Effector CD8-positive, alpha-beta T cell (primary cell): ENCODE data around the gene PRSS56.

Experiments
- DNase-seq: peaks from one replicate; lab custom pipeline; 2025; lab: John Stamatoyannopoulos, UW

The PRSS56 gene

GRCh38 chr2:232486558-232487384 lies 33.4 kb upstream of the PRSS56 start:
- no peak for DNase-seq

DNA sequence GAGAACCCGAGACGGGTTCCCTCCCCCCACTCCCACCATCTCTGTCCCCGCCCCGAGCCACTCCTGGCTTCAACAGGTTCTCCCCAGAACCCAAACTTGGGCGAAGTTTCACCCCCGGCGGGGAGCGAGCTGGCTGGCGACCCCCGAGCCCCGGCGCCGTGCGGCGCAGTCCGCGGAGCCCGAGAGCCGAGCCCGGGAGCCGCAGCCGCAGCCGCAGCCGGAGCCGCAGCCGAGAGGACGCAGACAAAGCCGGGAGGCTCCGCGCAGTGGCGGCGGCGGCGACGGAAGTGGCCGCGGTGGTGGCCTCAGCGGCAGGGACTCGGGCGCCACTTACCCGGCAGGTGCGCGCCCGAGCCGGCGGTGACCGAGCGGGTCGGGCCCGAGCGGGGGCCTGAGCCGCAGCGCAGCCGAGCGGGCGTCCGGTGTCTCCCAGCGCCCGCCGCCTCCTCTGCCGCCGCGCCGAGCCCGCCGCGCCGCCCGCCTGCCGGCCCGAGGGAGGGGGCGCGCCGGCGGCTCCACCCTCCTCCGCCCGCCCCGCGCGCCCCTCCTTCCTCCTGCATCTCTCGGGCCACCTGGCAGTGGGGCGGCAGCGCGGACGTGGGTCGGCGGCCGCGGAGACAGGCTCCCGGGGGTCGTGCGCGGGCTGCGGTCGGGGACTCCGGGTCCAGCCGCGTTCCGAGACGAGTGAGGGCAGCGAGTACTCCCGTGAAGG lies 32.6 kb upstream of the PRSS56 start, which contains the start of gene ECEL1:
ECEL1 (minus strand) TSS at position 450 of the 712 bp plus-strand sequence. CDS start 1,181 bp downstream, outside the sequence.
- DNase-seq, result no peak

DNA sequence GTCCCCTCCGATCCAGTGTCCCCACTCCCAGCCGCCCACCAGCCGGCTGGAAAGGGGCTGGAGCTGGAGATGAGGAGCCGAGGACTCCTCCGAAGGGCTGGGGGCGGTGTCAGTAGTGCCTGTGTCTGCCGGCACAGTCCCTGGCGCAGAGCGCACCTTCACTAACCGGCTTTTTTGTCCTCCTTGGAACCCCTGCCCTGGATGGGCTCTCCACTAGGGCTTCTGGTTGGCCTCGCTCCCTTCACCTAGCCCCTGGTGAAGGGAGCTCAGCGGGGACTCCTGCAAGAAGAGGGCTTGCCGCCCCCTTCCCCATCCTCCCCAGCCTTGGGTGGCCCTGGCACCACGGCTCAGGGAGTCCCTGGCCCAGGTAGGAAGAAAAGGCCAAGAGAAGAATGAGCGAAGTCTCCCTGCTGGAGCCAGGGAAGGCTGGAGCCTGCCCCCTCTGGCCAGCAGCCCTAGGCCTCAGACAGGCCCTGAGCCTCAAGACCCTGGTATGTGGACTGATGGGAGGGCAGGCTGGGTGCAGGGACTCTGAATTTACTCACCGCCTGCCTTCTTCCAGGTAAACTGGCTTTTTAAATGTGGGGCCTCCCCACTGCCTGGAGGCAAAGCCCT lies 32.0 kb upstream of the PRSS56 start:
- no peak for DNase-seq

DNA sequence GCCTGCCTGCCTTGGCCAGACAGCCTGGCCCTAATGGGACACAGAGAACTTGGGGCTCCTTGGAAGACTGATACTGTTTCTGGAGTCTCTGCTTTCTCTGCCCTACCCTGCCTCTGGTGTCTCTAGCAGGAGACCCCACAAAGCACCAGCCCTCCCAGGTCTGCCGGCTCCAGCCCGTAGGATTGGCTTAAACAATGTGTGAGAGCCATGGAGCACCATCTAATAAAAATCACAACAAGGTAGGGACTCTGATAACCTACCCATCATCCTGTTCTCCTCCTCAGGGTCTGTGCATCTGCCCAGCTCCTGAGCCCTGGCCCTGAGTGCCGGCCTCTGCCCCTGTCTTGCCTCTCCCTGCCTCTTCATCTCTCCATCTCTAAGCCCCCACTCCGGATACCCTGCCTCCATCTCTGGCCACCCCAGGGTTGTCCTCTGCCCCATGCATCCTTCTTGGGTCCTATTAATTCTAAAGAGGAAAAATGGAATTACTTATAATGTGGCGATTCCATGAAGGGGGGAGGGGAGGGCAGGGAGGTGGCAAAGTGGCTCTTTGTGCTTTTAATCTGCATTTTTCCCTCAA lies 31.4 kb upstream of the PRSS56 start:
- no peak for DNase-seq

- DNase-seq, result no peak
These were observed 30.5 kb upstream of the PRSS56 start for GRCh38 chr2:232489516-232490220.

DNA sequence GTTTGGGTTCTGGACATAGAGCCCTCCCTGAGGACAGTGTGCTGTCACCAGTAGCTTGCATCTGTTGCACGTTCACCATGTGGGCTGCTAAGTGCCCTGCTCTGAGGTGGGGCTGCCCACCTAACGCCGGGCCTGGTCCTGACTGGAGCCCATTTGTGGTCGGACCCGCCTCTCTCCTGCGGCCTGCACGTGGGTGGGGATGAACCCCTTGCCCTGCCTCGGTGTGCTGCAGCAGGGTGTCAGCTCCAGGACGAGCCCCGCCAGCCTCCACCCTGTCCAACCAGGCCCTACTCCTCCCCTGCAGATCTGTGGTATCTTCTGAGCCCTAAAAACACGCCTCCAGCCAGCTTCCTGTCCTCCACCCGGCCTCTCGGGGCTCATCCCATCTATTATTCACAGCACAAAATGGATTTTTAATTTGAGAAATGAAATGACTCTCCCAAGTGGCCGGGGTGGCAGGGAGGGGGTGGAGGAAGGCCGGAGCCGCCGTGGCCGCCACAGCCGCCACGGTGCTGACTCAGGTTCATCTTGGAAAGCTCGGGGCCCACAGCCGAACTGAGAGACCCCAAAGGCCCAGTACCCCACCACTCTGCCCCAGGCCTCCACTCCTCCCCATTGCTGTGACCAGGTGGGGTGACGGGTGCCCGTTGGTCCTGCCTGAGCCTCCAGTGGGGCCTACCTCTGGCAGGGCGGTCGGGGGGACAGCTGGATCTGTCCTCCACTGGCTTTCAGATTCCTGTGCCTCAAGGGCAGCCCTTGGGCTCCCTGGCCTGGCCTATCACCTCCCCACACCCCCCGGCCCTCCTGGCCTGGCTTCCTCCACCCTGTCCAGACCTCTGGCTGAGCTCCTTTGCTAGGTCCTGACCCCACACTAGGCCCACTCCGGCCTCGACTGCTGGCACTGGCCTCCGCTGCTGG lies 29.7 kb upstream of the PRSS56 start:
- no peak for DNase-seq

DNA sequence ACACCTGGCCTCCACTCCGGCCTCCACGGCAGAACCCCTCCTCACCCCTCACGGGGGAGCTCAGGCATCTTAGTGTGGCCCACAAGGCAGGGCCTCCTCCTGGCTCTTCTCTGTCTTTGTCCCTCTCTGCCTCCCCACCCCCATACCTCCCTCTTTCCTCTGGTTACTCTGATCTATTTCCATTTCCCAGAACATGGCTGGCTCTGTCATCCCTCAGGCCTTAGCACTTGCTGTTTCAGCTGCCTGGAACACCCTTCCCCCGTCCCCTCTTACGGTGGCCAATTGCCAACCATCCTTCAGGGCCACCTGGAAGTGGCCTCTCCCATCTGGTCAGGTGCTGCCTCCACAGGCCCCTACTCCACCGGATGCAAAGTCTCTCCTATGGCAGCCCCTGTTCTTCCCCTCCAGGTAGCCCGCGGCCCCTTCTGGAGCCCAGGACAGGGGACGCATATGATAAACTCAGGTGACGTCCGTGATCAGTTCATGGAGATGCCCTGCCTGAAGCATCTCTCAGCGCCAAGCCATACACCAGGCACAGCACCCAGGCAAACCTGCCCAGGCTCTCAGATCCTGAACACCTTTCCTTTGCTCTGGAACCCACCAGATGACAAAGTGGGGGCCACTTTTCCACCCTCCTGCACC lies 28.9 kb upstream of the PRSS56 start:
- no peak for DNase-seq

GRCh38 chr2:232492236-232492848 lies 27.8 kb upstream of the PRSS56 start:
- DNase-seq, result no peak

- DNase-seq, result no peak
These were observed 27.1 kb upstream of the PRSS56 start for GRCh38 chr2:232492963-232493700.

DNA sequence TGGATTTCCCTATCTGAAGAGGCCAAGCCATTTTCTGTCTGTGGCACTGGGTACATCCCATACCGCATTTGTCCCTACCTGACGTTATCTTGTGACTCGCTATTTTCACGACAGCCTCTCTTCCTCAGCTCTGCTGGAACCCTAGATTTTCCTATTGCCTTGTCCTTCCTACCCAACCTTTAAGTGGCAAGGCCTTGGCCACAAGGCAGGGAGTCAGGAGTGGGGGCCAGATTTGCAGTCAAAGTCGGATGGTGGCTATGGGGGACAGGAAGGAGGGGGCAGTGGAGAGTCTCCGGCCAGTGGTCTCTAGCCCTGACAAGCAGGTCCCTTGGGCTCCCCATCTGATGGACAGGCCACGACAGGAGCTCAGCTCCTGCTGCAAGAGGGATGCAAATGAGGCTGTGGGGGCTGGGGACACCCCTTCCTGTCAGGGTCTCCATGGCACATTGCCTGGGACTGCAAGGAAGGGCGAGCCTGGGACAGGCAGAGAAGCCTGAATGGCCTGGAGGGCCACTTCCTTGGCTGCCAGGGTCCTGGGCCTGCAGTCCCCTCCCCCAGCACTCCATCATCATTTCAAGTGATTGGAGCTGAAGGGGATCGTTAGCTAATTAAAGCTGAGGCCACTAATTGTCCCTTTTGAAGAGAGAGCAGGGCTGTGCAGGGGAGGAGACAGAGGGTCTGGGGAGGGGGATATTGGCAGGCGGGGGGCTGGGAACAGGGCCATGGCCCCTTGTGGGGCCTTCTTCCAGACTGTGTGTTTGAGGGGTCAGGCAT lies 26.3 kb upstream of the PRSS56 start:
- no peak for DNase-seq

DNA sequence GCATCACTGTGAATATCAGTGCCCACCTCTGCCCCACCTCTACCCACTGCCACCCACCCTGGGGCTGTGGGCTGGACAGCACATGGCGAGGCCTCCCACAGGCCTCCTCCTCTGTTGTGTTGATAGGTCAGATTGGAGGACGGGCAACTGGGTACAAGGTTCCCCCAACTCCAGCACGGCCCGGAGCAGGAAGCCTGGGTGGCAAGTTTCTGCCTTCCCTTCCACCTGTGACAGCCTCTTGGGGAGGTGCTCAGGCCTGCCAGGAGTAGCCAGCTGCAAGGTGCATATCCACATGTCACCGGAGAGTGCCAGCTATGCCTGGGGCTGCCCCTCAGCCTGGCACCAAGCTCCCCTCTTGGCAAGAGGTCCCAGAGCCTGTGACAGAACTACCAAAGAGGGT lies 25.6 kb upstream of the PRSS56 start:
- no peak for DNase-seq

DNA sequence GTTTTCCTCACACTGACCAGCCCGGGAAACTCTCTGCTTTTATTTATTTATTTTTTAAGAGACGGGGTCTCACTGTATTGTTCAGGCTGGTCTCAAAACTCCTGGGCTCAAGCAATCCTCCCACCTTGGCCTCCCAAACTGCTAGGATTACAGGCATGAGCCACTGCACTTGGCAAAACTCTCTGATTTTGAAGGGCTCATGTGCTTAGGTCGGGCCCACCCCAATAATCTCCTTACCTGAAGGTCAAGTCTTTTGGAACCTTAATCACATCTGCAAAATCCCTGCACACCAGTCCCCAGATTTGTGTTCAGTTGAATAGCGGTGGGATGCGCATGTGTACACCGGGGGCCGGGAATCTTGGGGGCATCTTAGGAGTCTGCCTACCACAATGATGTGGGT lies 24.9 kb upstream of the PRSS56 start:
- no peak for DNase-seq

- no peak for DNase-seq
These were observed 23.5 kb upstream of the PRSS56 start for GRCh38 chr2:232496501-232497270.

DNA sequence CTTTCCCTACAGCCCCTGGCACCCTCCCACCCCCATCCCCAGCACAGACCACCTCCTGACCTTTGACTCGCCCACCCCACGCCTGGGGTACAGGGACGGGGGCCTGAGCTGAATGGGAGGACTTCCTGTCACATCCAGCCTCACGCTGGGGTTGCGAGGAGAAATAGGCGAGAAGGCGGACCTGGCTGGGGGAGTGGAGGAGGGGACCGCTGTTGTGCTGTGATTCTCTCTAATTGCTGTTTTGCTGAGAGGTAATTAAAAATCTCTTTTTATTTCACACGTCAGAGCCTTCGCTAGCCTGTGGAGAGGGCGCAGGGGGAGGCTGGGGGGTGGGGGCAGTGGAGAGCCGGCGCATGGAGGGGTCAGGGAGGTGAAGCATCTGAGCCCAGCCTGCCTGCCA lies 22.8 kb upstream of the PRSS56 start:
- no peak for DNase-seq

- no peak for DNase-seq
These were observed 21.7 kb upstream of the PRSS56 start for GRCh38 chr2:232498452-232498851.

- DNase-seq, result no peak
These were observed 18.8 kb upstream of the PRSS56 start for GRCh38 chr2:232501331-232501771.

- no peak for DNase-seq
These were observed 18.3 kb upstream of the PRSS56 start for GRCh38 chr2:232501794-232502390.
